ENCODE data around the gene TOP1. TPM values are rescaled to one million over a fixed set of nuclear protein-coding genes. Genes with fewer than 3 reads are reported as not detected.
"Not testable (repeated sequence)": the region's sequence is repeated elsewhere in the genome, so short reads cannot be mapped to it uniquely, and the experiment has no call there.

TOP1 gene
- total RNA-seq, 2 donors from 2014 or later = 77.5 to 81.2 TPM

GRCh38 chr20:40996326-40996725 lies 32.3 kb upstream of the TOP1 start:
- Mint-ChIP-seq H3K27me3 (no peaks in the 10 kb centered on the region), H3K9me3 (no peaks in the 10 kb centered on the region), H3K4me1 (ENCODE audit: low read depth in 2 of 2) (peaks cover 3 to 4% of the 10 kb centered on the region in 2 donors), H3K4me3 (no peak overlapping the region), H3K36me3 (no peaks in the 10 kb centered on the region), H3K27ac (no peak overlapping the region)
- DNase-seq (ENCODE audit: low spot score) (no peak), ATAC-seq (no peak)

DNA sequence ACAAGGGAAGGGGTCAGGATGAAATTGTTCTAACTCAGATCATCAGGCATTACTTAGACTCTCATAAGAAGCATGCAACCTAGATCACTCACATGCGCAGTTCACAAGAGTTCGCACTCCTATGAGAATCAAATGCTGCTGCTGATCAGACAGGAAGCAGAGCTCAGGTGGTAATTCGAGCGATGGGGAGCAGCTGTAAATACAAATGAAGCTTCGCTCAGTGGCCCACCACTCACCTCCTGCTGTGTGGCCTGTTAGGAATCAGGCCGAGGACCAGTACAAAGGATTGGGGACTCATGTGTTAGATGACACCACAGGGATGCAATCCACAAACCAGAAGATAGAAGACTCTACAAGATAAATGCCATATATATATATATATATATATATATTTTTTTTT lies 31.5 kb upstream of the TOP1 start:
- no peaks in the 10 kb centered on the region for H3K36me3 Mint-ChIP-seq
- no peaks in the 10 kb centered on the region for H3K4me1 Mint-ChIP-seq (ENCODE audit: low read depth in 2 of 2)
- H3K27ac Mint-ChIP-seq = no peak overlapping the region
- no peak for ATAC-seq
- H3K27me3 Mint-ChIP-seq = no peaks in the 10 kb centered on the region
- no peaks in the 10 kb centered on the region for H3K9me3 Mint-ChIP-seq
- no peak for DNase-seq (ENCODE audit: low spot score)
- no peak overlapping the region for H3K4me3 Mint-ChIP-seq

GRCh38 chr20:40999841-41000240 lies 28.8 kb upstream of the TOP1 start:
- Mint-ChIP-seq H3K9me3 (no peaks in the 10 kb centered on the region), H3K4me1 (ENCODE audit: low read depth in 2 of 2) (peaks cover 11 to 16% of the 10 kb centered on the region in 2 donors), H3K4me3 (no peak overlapping the region), H3K27me3 (no peaks in the 10 kb centered on the region), H3K27ac (no peak overlapping the region), H3K36me3 (no peaks in the 10 kb centered on the region)
- ATAC-seq (no peak), DNase-seq (ENCODE audit: low spot score) (no peak)

DNA sequence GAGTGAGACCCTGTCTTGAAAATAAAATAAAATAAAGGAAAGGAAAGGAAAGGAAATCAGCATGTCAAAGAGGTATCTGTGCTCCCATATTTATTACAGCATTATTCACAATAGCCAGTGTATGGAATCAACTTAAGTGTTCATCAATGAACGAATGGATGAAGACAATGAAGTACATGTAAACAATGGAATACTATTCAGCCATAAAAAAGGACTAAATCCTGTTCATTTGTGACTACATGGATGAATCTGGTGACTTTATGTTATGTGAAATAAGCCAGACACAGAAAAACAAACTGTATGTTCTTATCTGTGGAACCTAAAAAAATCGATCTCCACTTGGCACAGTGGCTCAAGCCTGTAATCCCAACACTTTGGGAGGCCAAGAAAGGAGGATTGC lies 28.0 kb upstream of the TOP1 start:
- DNase-seq (ENCODE audit: low spot score) (no peak), ATAC-seq (no peak)
- H3K9me3 Mint-ChIP-seq = no peaks in the 10 kb centered on the region
- H3K4me3 Mint-ChIP-seq = no peak overlapping the region
- H3K36me3 Mint-ChIP-seq = no peaks in the 10 kb centered on the region
- H3K27ac Mint-ChIP-seq = no peak overlapping the region
- no peaks in the 10 kb centered on the region for H3K27me3 Mint-ChIP-seq
- peaks cover 11 to 16% of the 10 kb centered on the region in 2 donors for H3K4me1 Mint-ChIP-seq (ENCODE audit: low read depth in 2 of 2)

GRCh38 chr20:41001497-41001896 lies 27.1 kb upstream of the TOP1 start:
- H3K4me1 Mint-ChIP-seq (ENCODE audit: low read depth in 2 of 2) = peaks cover 16% of the 10 kb centered on the region in 2 donors
- ATAC-seq = no peak
- no peak overlapping the region for H3K27ac Mint-ChIP-seq
- no peak for DNase-seq (ENCODE audit: low spot score)
- no peaks in the 10 kb centered on the region for H3K27me3 Mint-ChIP-seq
- no peak overlapping the region for H3K4me3 Mint-ChIP-seq
- H3K36me3 Mint-ChIP-seq = no peaks in the 10 kb centered on the region
- H3K9me3 Mint-ChIP-seq = no peaks in the 10 kb centered on the region

DNA sequence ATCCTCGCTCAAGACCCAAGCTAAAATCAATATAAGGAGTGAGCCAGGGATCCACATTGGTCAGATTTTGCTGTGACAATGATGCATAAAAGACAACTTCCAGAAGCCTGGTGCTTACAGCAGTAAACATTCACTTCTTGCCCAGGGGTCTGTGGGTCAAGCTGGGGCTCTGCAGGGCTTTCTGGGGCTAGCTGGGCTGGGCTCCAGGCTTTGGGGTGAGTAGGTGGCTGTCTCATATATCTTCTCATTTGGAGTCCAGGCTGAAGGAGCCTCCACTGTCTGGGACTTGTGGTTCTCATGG lies 25.8 kb upstream of the TOP1 start:
- Mint-ChIP-seq H3K4me3 (peak overlapping the region; percentile 45), H3K36me3 (no peaks in the 10 kb centered on the region), H3K27ac (peak overlapping the region; percentile 88 to 92), H3K4me1 (ENCODE audit: low read depth in 2 of 2) (peaks cover 18 to 20% of the 10 kb centered on the region in 2 donors), H3K27me3 (no peaks in the 10 kb centered on the region), H3K9me3 (no peaks in the 10 kb centered on the region)
- no peak for DNase-seq (ENCODE audit: low spot score)
- no peak for ATAC-seq

GRCh38 chr20:41003143-41003935 lies 25.3 kb upstream of the TOP1 start:
- no peaks in the 10 kb centered on the region for H3K36me3 Mint-ChIP-seq
- H3K9me3 Mint-ChIP-seq = no peaks in the 10 kb centered on the region
- peak overlapping the region; percentile 45 for H3K4me3 Mint-ChIP-seq
- H3K27me3 Mint-ChIP-seq = no peaks in the 10 kb centered on the region
- DNase-seq (ENCODE audit: low spot score) (peak; percentile 66), ATAC-seq (peak; percentile 85 to 91)
- peaks cover 24 to 25% of the 10 kb centered on the region in 2 donors for H3K4me1 Mint-ChIP-seq (ENCODE audit: low read depth in 2 of 2)
- H3K27ac Mint-ChIP-seq = peak overlapping the region; percentile 88 to 92

GRCh38 chr20:41003936-41004294 lies 24.7 kb upstream of the TOP1 start:
- Mint-ChIP-seq H3K4me3 (peak overlapping the region; percentile 45), H3K4me1 (ENCODE audit: low read depth in 2 of 2) (peaks cover 27 to 29% of the 10 kb centered on the region in 2 donors), H3K27ac (peak overlapping the region; percentile 88 to 92)
- not testable (repeated sequence) for H3K9me3 Mint-ChIP-seq; H3K27me3 Mint-ChIP-seq; ATAC-seq; H3K36me3 Mint-ChIP-seq; DNase-seq (ENCODE audit: low spot score)

- ATAC-seq (no peak), DNase-seq (ENCODE audit: low spot score) (no peak)
- Mint-ChIP-seq H3K9me3 (no peaks in the 10 kb centered on the region), H3K4me1 (ENCODE audit: low read depth in 2 of 2) (peaks cover 27 to 29% of the 10 kb centered on the region in 2 donors), H3K36me3 (no peaks in the 10 kb centered on the region), H3K27me3 (no peaks in the 10 kb centered on the region), H3K4me3 (no peak overlapping the region), H3K27ac (peak overlapping the region; percentile 88 to 92)
Measured at GRCh38 chr20:41004531-41005360, 23.9 kb upstream of the TOP1 start.

GRCh38 chr20:41005361-41005729 lies 23.3 kb upstream of the TOP1 start:
- no peaks in the 10 kb centered on the region for H3K27me3 Mint-ChIP-seq
- H3K4me1 Mint-ChIP-seq (ENCODE audit: low read depth in 2 of 2) = peaks cover 27 to 29% of the 10 kb centered on the region in 2 donors
- H3K27ac Mint-ChIP-seq = no peak overlapping the region

DNA sequence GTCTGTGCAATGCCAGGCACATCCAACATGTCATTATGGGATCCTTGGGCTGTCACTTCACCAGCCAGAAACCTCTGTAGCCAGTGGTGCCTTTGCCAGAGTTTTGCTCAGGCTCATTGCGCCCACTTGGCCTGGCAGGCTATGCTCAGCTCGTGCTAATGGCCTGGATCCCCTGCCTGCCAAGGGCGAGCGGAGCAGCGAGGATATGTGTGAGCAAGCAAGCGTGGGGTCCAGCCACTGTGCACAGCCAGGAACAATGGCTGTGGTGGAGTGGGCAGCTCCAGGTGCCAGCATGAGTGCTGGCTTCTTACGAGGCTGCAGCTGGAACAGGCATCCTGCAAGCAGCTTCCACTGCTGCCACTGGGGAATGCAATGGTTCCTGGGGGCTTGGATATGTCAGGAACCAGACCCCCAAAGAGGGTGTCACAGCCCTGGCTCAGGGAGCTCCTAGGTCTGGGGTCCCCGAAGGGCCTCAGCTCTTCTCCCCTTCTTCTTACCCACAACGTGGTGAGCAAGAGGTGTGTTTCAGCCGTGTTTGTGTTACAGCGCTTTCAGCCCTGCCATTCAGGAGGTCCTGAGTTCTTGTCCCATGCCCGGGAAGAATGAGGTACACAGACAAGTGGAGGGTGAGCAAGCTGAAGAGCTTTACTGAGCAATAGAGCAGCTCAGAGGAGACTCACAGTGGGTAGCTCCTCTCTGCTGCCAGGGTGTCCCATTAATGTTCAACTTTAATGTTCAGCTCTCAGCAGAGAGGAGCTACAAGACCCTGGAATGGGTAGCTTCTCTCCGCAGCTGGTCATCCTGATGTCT lies 22.3 kb upstream of the TOP1 start:
- Mint-ChIP-seq H3K4me3 (no peak overlapping the region), H3K36me3 (no peaks in the 10 kb centered on the region)

More at GRCh38 chr20:41005361-41005729, 23.3 kb upstream of the TOP1 start:
- no peaks in the 10 kb centered on the region for H3K9me3 Mint-ChIP-seq
- ATAC-seq = no peak
- H3K36me3 Mint-ChIP-seq = no peaks in the 10 kb centered on the region
- DNase-seq (ENCODE audit: low spot score) = no peak
- H3K4me3 Mint-ChIP-seq = no peak overlapping the region

GRCh38 chr20:41006936-41007474 lies 21.6 kb upstream of the TOP1 start:
- DNase-seq (ENCODE audit: low spot score) = no peak
- H3K4me1 Mint-ChIP-seq (ENCODE audit: low read depth in 2 of 2) = peaks cover 33 to 36% of the 10 kb centered on the region in 2 donors

More for the DNA sequence above, 22.3 kb upstream of the TOP1 start:
- Mint-ChIP-seq H3K27me3 (no peaks in the 10 kb centered on the region), H3K27ac (no peak overlapping the region), H3K9me3 (no peaks in the 10 kb centered on the region), H3K4me1 (ENCODE audit: low read depth in 2 of 2) (peaks cover 27 to 29% of the 10 kb centered on the region in 2 donors)
- no peak for ATAC-seq
- DNase-seq (ENCODE audit: low spot score) = no peak

DNA sequence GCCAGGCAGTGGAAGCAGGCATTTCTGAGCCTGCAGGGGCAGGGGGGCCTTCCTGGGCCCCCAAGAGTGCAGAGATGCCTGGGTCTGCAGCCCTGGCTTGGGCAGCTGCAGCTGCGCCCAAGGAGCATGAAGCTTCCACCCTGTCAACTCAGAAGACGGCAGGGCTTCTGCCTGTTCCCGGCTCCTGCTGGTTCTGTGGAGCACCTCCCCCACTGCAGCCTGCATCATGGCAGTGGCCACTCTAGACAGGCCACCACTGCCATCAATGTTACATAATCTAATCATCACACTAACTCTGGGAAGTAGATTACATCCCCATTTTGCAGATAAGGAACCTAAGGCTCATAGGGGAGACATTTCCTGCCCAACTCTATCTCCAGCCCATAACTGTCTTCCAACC lies 21.1 kb upstream of the TOP1 start:
- no peaks in the 10 kb centered on the region for H3K36me3 Mint-ChIP-seq
- peak overlapping the region; percentile 55 to 80 for H3K27ac Mint-ChIP-seq
- H3K9me3 Mint-ChIP-seq = no peaks in the 10 kb centered on the region
- DNase-seq (ENCODE audit: low spot score) = no peak
- H3K27me3 Mint-ChIP-seq = no peaks in the 10 kb centered on the region
- peaks cover 38 to 41% of the 10 kb centered on the region in 2 donors for H3K4me1 Mint-ChIP-seq (ENCODE audit: low read depth in 2 of 2)
- ATAC-seq = no peak
- H3K4me3 Mint-ChIP-seq = peak overlapping the region; percentile 65

More at GRCh38 chr20:41006936-41007474, 21.6 kb upstream of the TOP1 start:
- no peaks in the 10 kb centered on the region for H3K27me3 Mint-ChIP-seq
- no peaks in the 10 kb centered on the region for H3K9me3 Mint-ChIP-seq
- ATAC-seq = no peak
- no peak overlapping the region for H3K4me3 Mint-ChIP-seq
- H3K27ac Mint-ChIP-seq = no peak overlapping the region
- no peaks in the 10 kb centered on the region for H3K36me3 Mint-ChIP-seq
